GM12864 (cell line): ENCODE measurements around the gene CYB561.

ENCODE experiments used
- DNase-seq: peaks from one replicate; pipeline ENCODE4 v3.0.0-alpha.2; 2011; ENCODE audit warnings: low read depth
- H3K4me3 ChIP-seq: 2 replicates; pipeline ENCODE4 v1.5.1; 2011; ENCODE audit warnings: mild to moderate bottlenecking, low read depth, low read length, control low read depth
- TF ChIP-seq, protein P1 (sequence below): IDR thresholded peaks from 2 replicates; pipeline ENCODE4 v1.5.1; 2011; ENCODE audit warnings: low read depth, mild to moderate bottlenecking, moderate library complexity, low read length, control low read depth, inconsistent platforms; ENCODE audit errors: missing control alignments

Gene CYB561

DNA sequence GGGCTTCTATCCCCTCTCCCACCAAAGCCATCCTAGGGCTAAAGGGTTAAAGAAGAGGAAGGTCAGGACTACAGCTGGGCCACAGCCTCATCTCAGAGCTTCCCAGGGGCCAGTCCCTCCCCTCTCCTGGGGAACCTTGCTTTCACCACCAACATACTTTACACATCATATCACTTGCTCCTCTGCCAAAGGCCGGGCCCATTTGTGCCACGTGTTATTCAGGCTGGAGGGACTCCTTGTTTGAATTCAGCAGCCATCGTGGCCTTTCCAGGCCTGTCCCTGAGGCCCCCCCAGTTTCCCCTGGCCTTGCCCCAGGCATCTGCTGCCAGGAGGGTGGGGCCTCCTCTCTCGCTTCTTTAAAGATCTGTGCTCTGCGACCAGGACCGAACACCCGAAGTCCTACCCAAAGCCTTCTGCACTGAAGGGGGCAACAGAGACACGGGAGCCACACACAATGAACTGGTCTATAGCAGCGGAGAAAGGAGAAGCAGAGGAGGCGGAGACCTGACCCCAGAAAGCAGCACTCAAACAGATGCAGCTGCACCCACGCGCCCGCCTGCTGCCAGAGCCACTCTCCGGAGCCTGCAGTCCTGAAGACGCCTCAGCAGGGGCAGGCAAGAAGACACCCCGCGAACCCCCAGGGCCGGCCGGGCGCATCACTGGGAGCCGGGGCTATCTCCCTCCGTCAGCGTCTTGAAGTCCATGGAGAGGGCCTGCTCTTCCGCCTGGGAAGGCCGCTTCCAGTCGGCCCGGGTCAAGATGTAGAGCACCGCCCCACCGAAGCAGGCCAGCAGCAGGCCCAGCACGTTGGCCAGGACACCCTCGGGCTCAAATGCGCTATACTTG, 12.1 kb downstream of the CYB561 start:
- no peak for DNase-seq
- TF ChIP-seq, protein P1, sequence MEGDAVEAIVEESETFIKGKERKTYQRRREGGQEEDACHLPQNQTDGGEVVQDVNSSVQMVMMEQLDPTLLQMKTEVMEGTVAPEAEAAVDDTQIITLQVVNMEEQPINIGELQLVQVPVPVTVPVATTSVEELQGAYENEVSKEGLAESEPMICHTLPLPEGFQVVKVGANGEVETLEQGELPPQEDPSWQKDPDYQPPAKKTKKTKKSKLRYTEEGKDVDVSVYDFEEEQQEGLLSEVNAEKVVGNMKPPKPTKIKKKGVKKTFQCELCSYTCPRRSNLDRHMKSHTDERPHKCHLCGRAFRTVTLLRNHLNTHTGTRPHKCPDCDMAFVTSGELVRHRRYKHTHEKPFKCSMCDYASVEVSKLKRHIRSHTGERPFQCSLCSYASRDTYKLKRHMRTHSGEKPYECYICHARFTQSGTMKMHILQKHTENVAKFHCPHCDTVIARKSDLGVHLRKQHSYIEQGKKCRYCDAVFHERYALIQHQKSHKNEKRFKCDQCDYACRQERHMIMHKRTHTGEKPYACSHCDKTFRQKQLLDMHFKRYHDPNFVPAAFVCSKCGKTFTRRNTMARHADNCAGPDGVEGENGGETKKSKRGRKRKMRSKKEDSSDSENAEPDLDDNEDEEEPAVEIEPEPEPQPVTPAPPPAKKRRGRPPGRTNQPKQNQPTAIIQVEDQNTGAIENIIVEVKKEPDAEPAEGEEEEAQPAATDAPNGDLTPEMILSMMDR: no peak
- no peak overlapping the region for H3K4me3 ChIP-seq

DNA sequence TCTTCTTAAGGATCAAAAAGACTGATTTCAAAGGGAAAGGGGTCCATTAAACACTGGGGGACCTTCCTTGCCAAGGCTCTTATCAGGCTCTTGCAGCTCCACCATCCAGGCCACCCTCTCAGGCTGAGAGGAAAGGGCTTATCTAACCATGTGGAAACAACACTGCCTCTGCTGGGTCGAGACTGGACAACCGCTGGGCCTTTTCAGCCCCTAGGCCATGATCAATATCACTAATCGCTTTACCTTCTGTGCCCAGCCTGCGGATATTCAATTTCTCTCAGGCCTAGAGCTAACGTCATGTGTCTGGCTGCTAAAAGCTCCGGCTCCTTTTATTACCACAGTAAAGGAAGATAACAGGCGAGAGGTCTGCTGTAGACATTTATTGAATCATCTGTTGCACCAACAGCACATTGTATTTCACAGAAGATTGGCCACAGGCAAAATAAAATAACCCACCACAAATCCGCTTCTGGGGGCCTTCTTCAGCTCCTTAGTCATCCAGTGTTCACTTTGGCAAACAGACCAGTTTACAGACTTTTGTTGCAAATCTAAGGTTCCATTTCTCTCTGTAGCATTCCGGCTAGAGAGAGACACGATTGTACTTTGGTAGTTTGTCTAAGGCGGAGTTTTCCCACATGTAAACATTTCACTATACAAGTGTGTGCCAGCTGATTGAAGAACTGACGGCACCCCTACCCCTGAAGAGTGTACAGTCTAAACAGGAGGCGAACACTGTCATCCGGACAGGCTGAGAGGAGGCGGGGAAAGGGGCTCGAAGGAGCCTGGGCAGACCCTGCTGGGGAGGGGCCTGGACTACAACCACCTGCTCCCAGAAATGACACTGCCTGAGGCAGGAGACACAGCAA, 13.9 kb downstream of the CYB561 start:
- no peak overlapping the region for H3K4me3 ChIP-seq
- no peak for DNase-seq
- TF ChIP-seq, protein P1: no peak

DNA sequence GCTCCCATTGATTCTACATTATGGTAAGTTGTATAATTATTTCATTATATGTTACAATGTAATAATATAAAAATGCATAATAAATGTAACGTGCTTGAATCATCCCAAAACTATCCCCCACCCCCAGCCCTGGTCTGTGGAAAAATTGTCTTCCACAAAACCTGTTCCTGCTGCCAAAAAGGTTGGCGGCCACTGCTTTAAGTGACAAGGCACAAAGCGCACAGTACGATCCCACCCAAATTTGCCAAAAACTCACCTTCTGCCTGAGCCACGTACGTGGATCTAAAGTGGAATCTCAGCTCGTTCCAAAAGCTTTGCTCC, 14.5 kb downstream of the CYB561 start:
- DNase-seq: no peak
- TF ChIP-seq, protein P1: no peak
- no peak overlapping the region for H3K4me3 ChIP-seq

DNA sequence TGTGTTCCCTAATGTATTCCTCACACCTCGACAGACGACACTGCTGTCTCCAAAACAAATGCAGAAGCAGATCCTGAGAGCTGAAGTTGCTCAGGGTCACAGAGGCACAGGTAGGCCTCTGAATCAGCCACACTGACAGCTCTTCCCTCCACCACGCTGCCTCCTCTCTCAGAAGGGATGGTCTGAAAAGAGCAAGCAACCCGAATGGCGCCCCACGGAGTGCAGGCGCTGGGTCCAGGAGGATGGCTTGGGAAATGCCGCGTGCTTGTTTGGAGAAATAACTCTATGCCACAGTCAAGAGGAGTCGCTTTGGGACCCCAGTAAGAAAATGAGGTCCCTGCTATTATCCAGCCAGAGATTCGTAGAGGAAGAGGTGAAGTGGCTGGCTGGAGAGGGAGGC, 15.9 kb downstream of the CYB561 start:
- H3K4me3 ChIP-seq: no peak overlapping the region
- TF ChIP-seq, protein P1: no peak
- no peak for DNase-seq

DNA sequence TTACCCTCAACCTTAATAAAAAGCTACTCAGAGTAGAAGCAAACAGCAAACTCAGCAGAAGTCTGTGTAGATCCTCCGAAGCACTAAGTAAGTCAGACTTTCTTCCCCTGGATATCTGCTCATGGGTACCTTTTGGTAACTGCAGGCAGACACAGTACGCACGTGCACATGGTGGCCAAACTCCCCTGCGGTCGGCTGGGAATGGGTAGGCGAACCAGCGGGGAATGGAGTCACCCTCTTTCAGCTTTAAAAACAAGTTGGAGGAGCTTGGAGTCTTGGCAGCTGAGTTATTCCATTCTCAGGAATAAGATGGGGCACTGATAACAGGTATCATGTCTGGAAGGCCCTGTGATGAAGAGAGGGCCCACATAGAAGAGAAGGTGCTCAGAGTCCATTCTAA, 16.3 kb downstream of the CYB561 start:
- H3K4me3 ChIP-seq: no peak overlapping the region
- DNase-seq: no peak
- TF ChIP-seq, protein P1: no peak

DNA sequence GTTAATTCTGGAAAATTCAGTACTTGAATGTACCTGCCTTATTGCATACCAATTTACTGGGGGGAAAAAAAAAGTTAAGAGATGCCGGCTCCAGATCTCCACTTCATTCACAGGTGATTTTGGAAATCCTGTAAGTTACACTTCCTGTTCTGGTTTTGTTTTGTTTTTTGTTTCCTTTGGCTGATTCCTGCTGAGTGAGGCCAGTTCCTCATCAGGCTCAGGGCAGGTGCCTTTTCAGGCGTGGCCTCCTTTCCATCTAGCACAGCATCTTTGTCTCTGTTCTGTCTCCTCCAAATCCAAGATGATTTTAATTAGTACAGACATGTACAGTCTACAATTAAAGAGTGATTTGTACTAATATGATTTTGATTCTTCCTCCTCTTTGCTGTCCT, 19.2 kb downstream of the CYB561 start:
- no peak for DNase-seq
- no peak overlapping the region for H3K4me3 ChIP-seq
- TF ChIP-seq, protein P1: no peak
